ENCODE results near the gene TRIM71.
A peak's percentile ranks its signal among the peaks of the same experiment; 100 is the strongest.
"Not testable (repeated sequence)": the region's sequence is repeated elsewhere in the genome, so short reads cannot be mapped to it uniquely, and the experiment has no call there.

Gene TRIM71

GRCh38 chr3:32817558-32818228 is at the start of gene TRIM71:
TSS of gene TRIM71 (plus strand) at chr3:32817997. CDS start at chr3:32818081, 84 bp downstream.
- DNase-seq, result peak; percentile 46

GRCh38 chr3:32778389-32778788 is 39.4 kb upstream of the TRIM71 start:
- DNase-seq, result no peak

- no peak for DNase-seq
Measured at GRCh38 chr3:32780071-32780734, 37.6 kb upstream of the TRIM71 start.

- no peak for DNase-seq
Measured at GRCh38 chr3:32780735-32781210, 37.0 kb upstream of the TRIM71 start.

- peak; percentile 79 for DNase-seq
Measured at GRCh38 chr3:32781211-32781968, 36.4 kb upstream of the TRIM71 start.

GRCh38 chr3:32781969-32782270 is 35.9 kb upstream of the TRIM71 start:
- not testable (repeated sequence) for DNase-seq

GRCh38 chr3:32782407-32782806 is 35.4 kb upstream of the TRIM71 start:
- no peak for DNase-seq

- DNase-seq, result no peak
Measured at GRCh38 chr3:32791833-32792232, 26.0 kb upstream of the TRIM71 start.

GRCh38 chr3:32794487-32795308 is 23.1 kb upstream of the TRIM71 start:
- DNase-seq, result no peak

GRCh38 chr3:32796384-32796950 is 21.3 kb upstream of the TRIM71 start:
- DNase-seq, result not testable (repeated sequence)

- DNase-seq, result no peak
Measured at GRCh38 chr3:32797776-32798175, 20.0 kb upstream of the TRIM71 start.

- DNase-seq, result not testable (repeated sequence)
Measured at GRCh38 chr3:32801440-32801839, 16.4 kb upstream of the TRIM71 start.

- no peak for DNase-seq
Measured at GRCh38 chr3:32813180-32813579, 4.6 kb upstream of the TRIM71 start.

GRCh38 chr3:32814361-32814760 is 3.4 kb upstream of the TRIM71 start:
- DNase-seq, result no peak

GRCh38 chr3:32815841-32816438 is 1.9 kb upstream of the TRIM71 start:
- DNase-seq, result no peak

GRCh38 chr3:32816439-32817256 is 1.1 kb upstream of the TRIM71 start:
- peak; percentile 34 for DNase-seq

- DNase-seq, result peak; percentile 31
Measured at GRCh38 chr3:32817257-32817557, 590 bp upstream of the TRIM71 start.

GRCh38 chr3:32818229-32818969 is 602 bp downstream of the TRIM71 start:
- peak; percentile 33 for DNase-seq

GRCh38 chr3:32818970-32819511 is 1.2 kb downstream of the TRIM71 start:
- DNase-seq, result no peak

Measured in activated CD4-positive, CD25-positive, alpha-beta regulatory T cell treated with anti-CD3 and anti-CD28 coated beads, Interleukin-2, amount 50 U/mL, for 72 hours (primary cell).